Measurements from ENCODE around the gene KSR1.

KSR1 gene

DNA sequence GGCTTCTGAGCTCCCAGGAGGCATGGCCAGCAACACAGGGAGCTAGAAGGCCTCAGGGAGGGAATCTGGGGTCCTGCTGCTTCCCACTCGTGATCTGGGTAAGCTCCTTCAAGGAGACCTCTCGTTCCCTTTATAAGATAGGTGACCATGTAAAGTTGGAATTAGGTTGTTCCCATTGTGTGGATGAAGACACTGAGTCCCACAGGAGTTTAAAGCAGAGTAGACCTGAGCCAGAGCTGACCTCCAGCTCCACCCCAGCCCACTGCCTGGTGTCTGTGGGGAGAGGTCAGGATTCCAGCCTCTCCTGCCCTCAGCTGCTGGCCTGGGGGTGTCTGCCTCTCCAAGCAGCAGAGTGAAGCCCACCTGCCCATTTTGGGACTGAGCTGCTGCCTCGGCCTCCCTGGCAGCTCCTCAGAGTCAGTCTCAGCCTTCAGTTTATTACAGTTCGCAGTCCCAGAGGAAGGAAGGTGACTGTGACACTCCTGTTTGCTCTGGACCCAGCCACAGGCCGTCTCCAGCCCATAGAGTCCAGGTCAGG is 141.6 kb downstream of the KSR1 start:
- no peak for DNase-seq

DNA sequence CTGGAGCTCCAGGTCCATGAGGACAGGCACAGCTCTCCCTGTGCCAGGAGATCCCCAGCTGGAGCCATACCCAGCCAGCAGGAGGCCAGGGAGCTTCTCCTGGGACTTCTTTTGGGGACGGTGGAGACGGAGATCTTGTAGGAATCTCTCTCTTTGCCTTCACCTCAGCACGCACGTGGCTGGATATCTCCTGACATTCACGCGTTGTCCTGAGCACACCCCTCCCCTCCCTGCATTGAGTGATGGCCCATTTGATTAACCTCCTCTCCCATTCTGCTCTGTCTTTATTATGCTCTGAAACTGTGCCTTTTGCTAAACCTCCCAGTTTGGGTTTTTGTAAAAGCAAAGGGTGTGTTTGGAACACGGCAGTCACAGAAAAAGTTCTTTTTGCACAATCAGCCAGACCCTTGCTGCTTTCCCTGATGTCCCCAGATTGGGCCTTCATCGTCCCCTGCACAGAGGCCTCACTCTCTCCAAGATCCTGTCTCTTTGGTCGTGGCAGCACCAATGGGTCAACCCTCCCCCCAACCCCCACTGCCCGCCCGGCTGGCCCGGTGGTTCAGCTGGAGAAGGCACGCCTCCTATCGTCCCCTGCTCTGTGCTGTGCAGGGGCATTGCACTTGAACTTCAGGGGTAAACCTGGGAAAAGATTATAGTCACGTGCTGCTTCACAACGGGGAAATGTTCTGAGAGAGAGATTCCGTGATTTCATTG is 142.2 kb downstream of the KSR1 start:
- no peak for DNase-seq

DNA sequence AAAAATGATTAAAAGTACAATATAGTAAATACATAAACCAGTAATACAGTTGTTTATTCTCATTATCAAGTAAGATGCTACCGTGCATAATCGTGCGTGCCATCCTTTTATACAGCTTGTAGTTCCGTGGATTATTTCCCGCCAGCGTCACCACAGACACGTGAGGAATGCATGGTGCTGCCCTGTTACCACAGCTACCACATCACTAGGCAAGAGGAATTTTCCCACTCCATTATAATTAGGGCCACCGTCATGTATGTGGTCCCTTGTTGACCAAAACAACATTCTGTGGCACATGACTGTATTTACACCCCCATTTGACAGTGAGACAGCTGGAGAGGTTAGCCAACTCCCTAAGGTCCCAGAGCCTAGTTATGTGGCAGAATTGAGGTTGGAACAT is 144.2 kb downstream of the KSR1 start:
- no peak for DNase-seq

GRCh38 chr17:27601069-27601974 is 145.1 kb downstream of the KSR1 start:
- peak; percentile 89 for DNase-seq

- DNase-seq, result no peak
Measured at GRCh38 chr17:27601975-27602302, 145.7 kb downstream of the KSR1 start.

DNA sequence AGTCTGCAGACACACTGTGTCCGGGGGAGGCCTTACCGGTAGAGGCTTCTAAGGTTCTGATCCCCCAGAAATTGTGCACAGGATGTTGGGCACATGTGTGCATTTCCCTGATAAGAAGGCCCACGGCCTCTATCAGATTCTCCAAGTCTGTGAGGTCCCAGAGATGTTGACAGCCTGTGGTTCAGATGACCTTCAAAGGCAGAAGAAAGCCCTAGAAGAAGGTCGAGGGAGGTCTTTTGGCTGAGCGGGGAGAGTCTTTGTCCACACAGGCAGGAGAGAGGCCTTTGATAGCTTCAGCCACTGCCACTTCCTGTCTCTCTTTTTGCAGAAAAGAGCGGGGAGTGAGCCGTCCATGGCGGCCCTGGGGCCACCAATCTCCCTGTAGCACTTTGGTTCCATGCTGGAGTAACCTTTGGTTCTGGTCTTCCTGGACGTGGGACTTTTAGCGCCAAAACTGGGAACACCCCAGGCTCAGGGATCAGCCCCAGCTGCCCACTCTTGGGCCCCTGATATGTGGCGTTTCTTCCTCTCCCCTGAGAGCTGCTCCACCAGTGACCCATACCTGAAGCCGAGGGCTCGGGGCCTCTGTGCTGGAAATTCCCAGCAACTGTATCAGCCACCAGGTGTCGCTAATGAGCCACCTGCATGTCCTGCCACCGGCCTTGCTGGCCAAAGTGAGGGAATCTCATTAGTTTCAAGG is 146.6 kb downstream of the KSR1 start:
- peak; percentile 91 for DNase-seq

- DNase-seq, result no peak
Measured at GRCh38 chr17:27603421-27603770, 147.1 kb downstream of the KSR1 start.

DNA sequence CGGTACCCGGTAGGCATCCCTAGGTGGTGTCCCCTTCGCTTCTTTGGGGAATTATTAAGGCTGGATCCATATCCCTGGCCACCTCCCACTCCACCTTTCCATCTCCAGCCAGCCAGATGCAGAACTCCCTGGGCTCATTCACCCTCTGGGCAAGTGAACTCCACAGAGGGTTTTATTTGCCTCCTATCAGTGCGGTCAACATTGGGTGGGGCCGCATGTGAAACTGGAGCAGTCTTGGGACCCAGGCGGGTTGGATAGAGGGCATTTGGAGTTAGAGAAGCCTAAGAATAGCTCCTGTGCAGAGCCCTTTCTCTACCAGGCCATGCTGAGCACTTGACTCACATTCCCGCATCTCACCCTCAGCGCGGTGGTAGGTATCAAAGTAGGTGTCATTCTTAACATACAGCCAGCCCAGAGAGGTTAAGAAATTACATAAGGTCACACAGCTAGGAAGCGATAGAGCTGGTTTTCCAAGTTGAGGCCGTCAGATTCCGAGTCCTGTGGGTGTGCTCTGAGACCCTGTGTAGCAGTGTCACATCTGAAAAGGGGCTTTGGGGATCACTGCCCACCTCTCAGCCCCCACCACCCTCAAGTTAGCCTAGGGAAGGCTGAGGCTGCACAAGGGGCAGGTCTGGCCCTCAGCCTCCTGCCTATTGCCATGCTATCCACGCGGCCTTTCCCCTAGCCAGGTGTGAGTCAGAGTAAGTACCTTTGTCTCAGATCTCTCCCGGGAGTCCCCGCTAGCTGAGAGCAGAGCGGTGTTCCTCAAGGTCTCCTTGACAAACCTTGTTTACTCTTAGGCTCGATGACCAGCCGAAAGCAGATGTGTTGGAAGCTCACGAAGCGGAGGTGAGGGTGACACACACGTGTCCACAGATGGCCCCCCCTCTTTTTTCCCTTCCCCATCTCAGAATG is 147.9 kb downstream of the KSR1 start:
- no peak for DNase-seq

DNA sequence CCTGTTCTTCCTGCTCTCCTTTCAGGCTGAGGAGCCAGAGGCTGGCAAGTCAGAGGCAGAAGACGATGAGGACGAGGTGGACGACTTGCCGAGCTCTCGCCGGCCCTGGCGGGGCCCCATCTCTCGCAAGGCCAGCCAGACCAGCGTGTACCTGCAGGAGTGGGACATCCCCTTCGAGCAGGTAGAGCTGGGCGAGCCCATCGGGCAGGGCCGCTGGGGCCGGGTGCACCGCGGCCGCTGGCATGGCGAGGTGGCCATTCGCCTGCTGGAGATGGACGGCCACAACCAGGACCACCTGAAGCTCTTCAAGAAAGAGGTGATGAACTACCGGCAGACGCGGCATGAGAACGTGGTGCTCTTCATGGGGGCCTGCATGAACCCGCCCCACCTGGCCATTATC is 149.2 kb downstream of the KSR1 start:
- DNase-seq, result no peak

- no peak for DNase-seq
Measured at GRCh38 chr17:27607521-27608091, 151.4 kb downstream of the KSR1 start.

GRCh38 chr17:27608328-27609230 is 152.3 kb downstream of the KSR1 start:
- peak; percentile 49 for DNase-seq

- DNase-seq, result peak; percentile 62
Measured at GRCh38 chr17:27609611-27610303, 153.5 kb downstream of the KSR1 start.

GRCh38 chr17:27610304-27610677 is 154.0 kb downstream of the KSR1 start:
- DNase-seq, result no peak

DNA sequence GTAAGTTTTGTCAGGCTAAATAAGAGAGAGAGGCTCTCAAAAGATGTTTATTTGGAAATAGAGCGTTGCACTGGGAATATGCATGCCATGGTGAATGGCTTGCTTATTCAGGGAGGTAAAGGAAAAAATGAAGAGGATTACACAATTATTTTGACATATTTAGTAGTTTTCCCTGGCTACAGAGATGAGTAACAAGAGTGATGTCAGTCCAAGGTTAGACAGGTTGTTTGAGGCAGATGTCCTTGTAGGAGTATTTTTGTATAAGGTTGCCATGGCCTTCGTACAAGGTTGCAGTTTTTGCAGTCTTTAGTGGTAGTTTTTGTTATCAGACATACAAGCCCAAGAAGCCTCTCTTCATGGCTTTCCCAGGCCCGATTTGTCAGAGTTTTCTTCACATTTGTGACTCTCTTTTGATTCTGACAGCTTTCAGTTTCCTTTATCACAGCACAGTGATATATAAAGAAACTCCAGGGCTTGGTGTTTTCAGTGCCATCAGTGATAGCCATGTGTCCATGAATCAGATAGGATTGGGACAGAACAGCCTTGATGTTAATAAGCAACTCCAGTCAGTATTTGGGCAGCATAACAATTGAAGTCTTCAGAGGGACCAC is 156.0 kb downstream of the KSR1 start:
- DNase-seq, result no peak

- DNase-seq, result no peak
Measured at GRCh38 chr17:27613433-27613832, 157.2 kb downstream of the KSR1 start.

- no peak for DNase-seq
Measured at GRCh38 chr17:27615121-27615520, 158.9 kb downstream of the KSR1 start.

DNA sequence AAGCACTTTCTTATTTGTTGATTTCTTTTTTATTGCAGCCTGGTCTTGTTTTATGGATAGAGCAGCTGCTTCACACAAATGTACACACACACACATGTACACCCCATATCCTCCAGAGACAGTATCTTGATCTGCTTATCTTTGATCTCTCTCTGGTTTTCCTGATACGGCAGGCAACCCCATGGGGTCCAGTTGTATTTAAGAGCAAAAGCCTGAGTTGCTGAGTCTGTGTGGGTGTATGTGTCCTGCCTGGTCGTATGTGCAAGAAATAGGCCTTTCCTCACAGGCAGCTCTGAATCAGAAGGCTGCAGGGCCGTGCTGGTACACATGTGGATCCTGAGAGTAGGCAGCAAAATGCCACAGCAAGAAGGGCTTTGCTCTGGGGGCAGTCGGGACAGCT is 160.2 kb downstream of the KSR1 start:
- no peak for DNase-seq

DNA sequence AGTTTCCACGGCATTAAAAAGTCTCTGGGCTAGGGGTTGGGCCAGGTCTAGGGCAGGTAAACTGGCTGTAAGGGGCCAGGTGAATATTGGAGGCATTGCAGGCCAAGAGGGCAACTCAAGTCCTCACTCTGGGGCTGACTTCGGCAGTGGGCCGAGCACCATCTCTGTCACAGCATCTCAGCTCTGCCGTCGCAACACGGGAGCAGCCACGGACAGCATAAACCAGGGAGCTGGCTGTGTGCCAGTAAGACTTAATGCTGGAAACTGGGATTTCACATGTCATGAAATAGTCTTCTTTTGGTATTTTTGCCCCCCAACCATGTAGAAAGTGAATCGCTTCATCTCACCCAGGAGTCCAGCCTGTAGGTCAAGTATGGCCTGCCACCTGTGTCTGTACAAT is 162.2 kb downstream of the KSR1 start:
- no peak for DNase-seq

DNA sequence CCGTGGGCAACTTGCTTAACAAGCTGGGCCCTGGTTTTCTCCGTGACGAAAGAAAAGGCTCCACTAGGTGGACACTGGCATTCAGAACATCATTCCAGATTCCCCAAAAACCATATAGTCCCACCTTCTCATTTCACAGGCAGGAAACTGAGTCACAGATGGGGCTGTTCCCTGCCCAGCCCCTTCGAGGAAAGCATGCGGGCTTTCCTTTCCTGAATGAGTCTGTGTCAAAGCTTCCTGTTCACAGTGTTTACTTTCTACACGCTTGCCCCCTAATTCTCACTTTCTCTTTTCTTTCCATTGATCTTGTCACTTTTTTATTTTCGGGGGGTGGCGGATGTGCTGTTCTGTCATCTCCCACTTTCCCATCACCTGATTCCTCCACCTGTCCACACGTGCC is 164.5 kb downstream of the KSR1 start:
- no peak for DNase-seq

GRCh38 chr17:27621536-27621935 is 165.3 kb downstream of the KSR1 start:
- no peak for DNase-seq

Data from DMS53 (cell line).